ENCODE data around the gene SRMS. TPM values are rescaled to one million over a fixed set of nuclear protein-coding genes. Genes with fewer than 3 reads are reported as not detected.

Gene SRMS
- total RNA-seq, 1 donor from 2014 or later = not detected

GRCh38 chr20:63539441-63540370 lies 7.8 kb downstream of the SRMS start:
- intact Hi-C loops (cut with micrococcal nuclease) = loop anchor here (2.0 to 5.0 kb wide), 6 partner anchors 33 to 433 kb away; partner anchors contain the start of genes ARFRP1, HELZ2, UCKL1 and ZGPAT

GRCh38 chr20:63539092-63539430 lies 8.5 kb downstream of the SRMS start:
- intact Hi-C loops (cut with micrococcal nuclease) = loop anchor here (2.0 to 5.0 kb wide), 6 partner anchors 33 to 433 kb away; partner anchors contain the start of genes ARFRP1, HELZ2, UCKL1 and ZGPAT

- intact Hi-C loops (cut with micrococcal nuclease) = loop anchor here (2.0 to 5.0 kb wide), 6 partner anchors 34 to 434 kb away; partner anchors contain the start of genes ARFRP1, HELZ2, UCKL1 and ZGPAT
Measured at GRCh38 chr20:63538204-63539091, 9.1 kb downstream of the SRMS start.

- intact Hi-C loops (cut with micrococcal nuclease) = loop anchor here (1.0 to 5.0 kb wide), 9 partner anchors 16 to 435 kb away; partner anchors contain the start of genes ARFRP1, HELZ2, TPD52L2 and UCKL1
Measured at GRCh38 chr20:63537525-63538203, 9.9 kb downstream of the SRMS start.

- intact Hi-C loops (cut with micrococcal nuclease) = loop anchor here (1.0 to 5.0 kb wide), 8 partner anchors 16 to 435 kb away; partner anchors contain the start of genes ARFRP1, HELZ2, TPD52L2 and UCKL1
Measured at GRCh38 chr20:63536997-63537524, 10.5 kb downstream of the SRMS start, which contains the start of gene PTK6. Gene PTK6, minus strand, starts transcription at chr20:63537376. Its CDS starts 62 bp downstream, at chr20:63537314.

GRCh38 chr20:63536241-63536977 lies 11.1 kb downstream of the SRMS start:
- intact Hi-C loops (cut with micrococcal nuclease) = loop anchor here (2.0 to 5.0 kb wide), 6 partner anchors 36 to 436 kb away; partner anchors contain the start of genes ARFRP1, HELZ2, TPD52L2 and UCKL1

GRCh38 chr20:63534831-63535651 lies 12.5 kb downstream of the SRMS start:
- intact Hi-C loops (cut with micrococcal nuclease) = loop anchor here (5.0 kb wide), 5 partner anchors 37 to 437 kb away; partner anchors contain the start of genes ARFRP1, HELZ2, UCKL1 and ZGPAT

GRCh38 chr20:63534427-63534830 lies 13.1 kb downstream of the SRMS start:
- intact Hi-C loops (cut with micrococcal nuclease) = no loop called here

- intact Hi-C loops (cut with micrococcal nuclease) = no loop called here
Measured at GRCh38 chr20:63533871-63534393, 13.6 kb downstream of the SRMS start.

- intact Hi-C loops (cut with micrococcal nuclease) = no loop called here
Measured at GRCh38 chr20:63533388-63533787, 14.2 kb downstream of the SRMS start.

- intact Hi-C loops (cut with micrococcal nuclease) = no loop called here
Measured at GRCh38 chr20:63532449-63532971, 15.0 kb downstream of the SRMS start.

GRCh38 chr20:63531686-63532448 lies 15.7 kb downstream of the SRMS start:
- intact Hi-C loops (cut with micrococcal nuclease) = no loop called here

GRCh38 chr20:63530788-63531160 lies 16.8 kb downstream of the SRMS start:
- intact Hi-C loops (cut with micrococcal nuclease) = no loop called here

- intact Hi-C loops (cut with micrococcal nuclease) = no loop called here
Measured at GRCh38 chr20:63529861-63530787, 17.4 kb downstream of the SRMS start.

GRCh38 chr20:63529180-63529860 lies 18.2 kb downstream of the SRMS start:
- intact Hi-C loops (cut with micrococcal nuclease) = no loop called here

GRCh38 chr20:63527184-63527583 lies 20.4 kb downstream of the SRMS start:
- intact Hi-C loops (cut with micrococcal nuclease) = no loop called here

Measured in T-helper 2 cell treated with Interferon-gamma antibody and Interleukin-4, amounts not matched to agents 100 ng/mL and 5 ng/mL, for 36 hours (primary cell).